ENCODE measurements around the gene SEC14L1. TPM values are rescaled to one million over a fixed set of nuclear protein-coding genes. Genes with fewer than 3 reads are reported as not detected.
A peak's percentile ranks its signal among the peaks of the same experiment; 100 is the strongest.
"Not testable (repeated sequence)": the region's sequence is repeated elsewhere in the genome, so short reads cannot be mapped to it uniquely, and the experiment has no call there.

Gene SEC14L1
- total RNA-seq, 1 experiment from 2014 or later = 48.1 TPM

- in situ Hi-C loops (cut with HindIII; ENCODE audit: low sequenced_read_pairs) = no loop called here
- DNase-seq (ENCODE audit: low spot score) = no peak
Observed at GRCh38 chr17:77245162-77245926, 104.6 kb downstream of the SEC14L1 start.

- in situ Hi-C loops (cut with HindIII; ENCODE audit: low sequenced_read_pairs) = no loop called here
- no peak for DNase-seq (ENCODE audit: low spot score)
Observed at GRCh38 chr17:77246110-77247047, 105.6 kb downstream of the SEC14L1 start.

GRCh38 chr17:77247048-77247541 lies 106.3 kb downstream of the SEC14L1 start:
- DNase-seq (ENCODE audit: low spot score) = peak; percentile 83
- in situ Hi-C loops (cut with HindIII; ENCODE audit: low sequenced_read_pairs) = no loop called here

- no peak for DNase-seq (ENCODE audit: low spot score)
- in situ Hi-C loops (cut with HindIII; ENCODE audit: low sequenced_read_pairs) = no loop called here
Observed at GRCh38 chr17:77247609-77248008, 106.8 kb downstream of the SEC14L1 start.

- DNase-seq (ENCODE audit: low spot score) = peak; percentile 72
- in situ Hi-C loops (cut with HindIII; ENCODE audit: low sequenced_read_pairs) = no loop called here
Observed at GRCh38 chr17:77248216-77249114, 107.7 kb downstream of the SEC14L1 start.

GRCh38 chr17:77251622-77252183 lies 110.9 kb downstream of the SEC14L1 start:
- in situ Hi-C loops (cut with HindIII; ENCODE audit: low sequenced_read_pairs) = no loop called here
- no peak for DNase-seq (ENCODE audit: low spot score)

- DNase-seq (ENCODE audit: low spot score); in situ Hi-C loops (cut with HindIII; ENCODE audit: low sequenced_read_pairs): not testable (repeated sequence)
Observed at GRCh38 chr17:77252306-77252705, 111.5 kb downstream of the SEC14L1 start.

GRCh38 chr17:77253611-77254051 lies 112.9 kb downstream of the SEC14L1 start:
- no peak for DNase-seq (ENCODE audit: low spot score)
- in situ Hi-C loops (cut with HindIII; ENCODE audit: low sequenced_read_pairs) = no loop called here

GRCh38 chr17:77254951-77255825 lies 114.4 kb downstream of the SEC14L1 start:
- in situ Hi-C loops (cut with HindIII; ENCODE audit: low sequenced_read_pairs) = no loop called here
- DNase-seq (ENCODE audit: low spot score) = peak; percentile 29

- in situ Hi-C loops (cut with HindIII; ENCODE audit: low sequenced_read_pairs); DNase-seq (ENCODE audit: low spot score): not testable (repeated sequence)
Observed at GRCh38 chr17:77255970-77256369, 115.2 kb downstream of the SEC14L1 start.

GRCh38 chr17:77256710-77257109 lies 115.9 kb downstream of the SEC14L1 start:
- DNase-seq (ENCODE audit: low spot score) = no peak
- in situ Hi-C loops (cut with HindIII; ENCODE audit: low sequenced_read_pairs) = no loop called here

- in situ Hi-C loops (cut with HindIII; ENCODE audit: low sequenced_read_pairs) = no loop called here
Observed at GRCh38 chr17:77257169-77257568, 116.4 kb downstream of the SEC14L1 start.

GRCh38 chr17:77257596-77258458 lies 117.1 kb downstream of the SEC14L1 start:
- DNase-seq (ENCODE audit: low spot score) = no peak
- in situ Hi-C loops (cut with HindIII; ENCODE audit: low sequenced_read_pairs) = no loop called here

More at GRCh38 chr17:77257169-77257568, 116.4 kb downstream of the SEC14L1 start:
- DNase-seq (ENCODE audit: low spot score) = no peak

GRCh38 chr17:77258638-77259037 lies 117.9 kb downstream of the SEC14L1 start:
- no peak for DNase-seq (ENCODE audit: low spot score)
- in situ Hi-C loops (cut with HindIII; ENCODE audit: low sequenced_read_pairs) = no loop called here

GRCh38 chr17:77264617-77265230 lies 124.0 kb downstream of the SEC14L1 start:
- no peak for DNase-seq (ENCODE audit: low spot score)

GRCh38 chr17:77266213-77266612 lies 125.4 kb downstream of the SEC14L1 start:
- in situ Hi-C loops (cut with HindIII; ENCODE audit: low sequenced_read_pairs) = no loop called here
- DNase-seq (ENCODE audit: low spot score) = peak; percentile 20

More at GRCh38 chr17:77264617-77265230, 124.0 kb downstream of the SEC14L1 start:
- in situ Hi-C loops (cut with HindIII; ENCODE audit: low sequenced_read_pairs) = no loop called here
